GM12878 (cell line): ENCODE data around the gene TSPYL2. TPM values are rescaled to one million over a fixed set of nuclear protein-coding genes. Genes with fewer than 3 reads are reported as not detected.

Experiments used
- BRCA1 ChIP-seq: IDR thresholded peaks from 2 replicates; pipeline ENCODE4 v1.6.1; 2011; ENCODE audit warnings: low read depth, low read length, improper control_type of control experiment
- CBFB ChIP-seq: IDR thresholded peaks from 2 replicates; pipeline ENCODE4 v1.6.1; 2016; ENCODE audit warnings: antibody characterized with exemption, low read depth
- CBX5 ChIP-seq: sonication (generic); IDR thresholded peaks from 2 replicates; pipeline ENCODE4 v1.6.1; 2016; ENCODE audit warnings: low read depth, moderate library complexity, mild to moderate bottlenecking, inconsistent platforms
- CEBPB ChIP-seq, 2 experiments: fragments of 150-350 bp in 1 of 2; IDR thresholded peaks; 2 replicates each; pipeline ENCODE4 v1.6.1; 2012 to 2014; ENCODE audit warnings: low read depth in 2 of 2, low read length in 2 of 2, borderline replicate concordance in 1 of 2, inconsistent platforms in 1 of 2
- CHD2 ChIP-seq: IDR thresholded peaks from 2 replicates; pipeline ENCODE4 v1.6.1; 2011; ENCODE audit warnings: low read depth, low read length, improper control_type of control experiment, borderline replicate concordance
- ELK1 ChIP-seq: IDR thresholded peaks from 2 replicates; pipeline ENCODE4 v1.6.1; 2012; ENCODE audit warnings: low read depth, low read length, improper control_type of control experiment
- KLF5 ChIP-seq: fragments of 450-650 bp; IDR thresholded peaks from 2 replicates; pipeline ENCODE4 v1.6.1; 2014; ENCODE audit warnings: mild to moderate bottlenecking; ENCODE audit not compliant: partially characterized antibody
- MYC ChIP-seq: IDR thresholded peaks from 2 replicates; pipeline ENCODE4 v1.6.1; 2011; ENCODE audit warnings: mild to moderate bottlenecking, low read length, moderate library complexity, inconsistent platforms; ENCODE audit not compliant: insufficient read depth, insufficient replicate concordance, insufficient read length, severe bottlenecking
- POLR2AphosphoS2 ChIP-seq: IDR thresholded peaks from 2 replicates; pipeline ENCODE4 v1.6.1; 2011; ENCODE audit warnings: low read depth, mild to moderate bottlenecking, low read length, improper control_type of control experiment, moderate library complexity
- RELB ChIP-seq: fragments of 450-650 bp; IDR thresholded peaks from 2 replicates; pipeline ENCODE4 v1.6.1; 2017; ENCODE audit warnings: low read depth, mild to moderate bottlenecking, moderate library complexity
- SRF ChIP-seq, 2 experiments: IDR thresholded peaks; 2 replicates each; pipeline ENCODE4 v1.6.1; 2011; ENCODE audit warnings: low read depth in 2 of 2, low read length in 2 of 2, mild to moderate bottlenecking in 1 of 2, moderate library complexity in 1 of 2
- TARDBP ChIP-seq: IDR thresholded peaks from 2 replicates; pipeline ENCODE4 v1.6.1; 2016; ENCODE audit warnings: borderline replicate concordance
- polyA plus RNA-seq, 11 experiments: library from polyadenylated mRNA; depleted of rRNA in 4 of 11; unstranded in 6 of 11; stranded (reverse) in 5 of 11; fragments of >200 nt; fragmentation: Nextera tagmentation in 4 of 11; fragmentation: Illumina TruSeq in 1 of 11; extraction: Ambion mirVana in 4 of 11; extraction: Trizol in 1 of 11; gene quantifications; 1 replicate in 1 of 11; 2 replicates in 10 of 11; pipeline versions ENCODE4 v1.2.1 to v1.2.3, GENCODE V29; 2011 to 2016; ENCODE audit warnings: inconsistent platforms in 2 of 11, missing spikeins in 2 of 11, low read depth in 1 of 11
- total RNA-seq, 4 experiments: library from RNA; depleted of rRNA in 3 of 4; stranded (reverse); fragments of >200 nt in 3 of 4; fragmentation: Illumina TruSeq in 1 of 4; extraction: Trizol in 1 of 4; gene quantifications; 2 replicates each; pipeline versions ENCODE4 v1.2.1 to v1.2.3, GENCODE V29; 2013 to 2021
- TF ChIP-seq, protein P1 (sequence below): fragments of 450-650 bp; IDR thresholded peaks from 2 replicates; pipeline ENCODE4 v1.6.1; 2017; ENCODE audit warnings: mild to moderate bottlenecking, moderate library complexity
- TF ChIP-seq, protein P2 (sequence below): IDR thresholded peaks from 2 replicates; pipeline ENCODE4 v1.6.1; 2012; ENCODE audit warnings: low read length, inconsistent platforms
- TF ChIP-seq, protein P3 (sequence below): IDR thresholded peaks from 2 replicates; pipeline ENCODE4 v1.6.1; 2011; ENCODE audit warnings: low read depth, mild to moderate bottlenecking, low read length, moderate library complexity, borderline replicate concordance; ENCODE audit errors: extremely low read depth

Gene TSPYL2
- total and polyA plus RNA-seq, 10 of the 15 experiments (the other 5 are each of a cell fraction or from before 2014, with no cell fraction given) = 0.53 to 24.6 (median 14.5) TPM

GRCh38 chrX:53071604-53072417 is 10.4 kb upstream of the TSPYL2 start (continued):
- TF ChIP-seq, protein P1, sequence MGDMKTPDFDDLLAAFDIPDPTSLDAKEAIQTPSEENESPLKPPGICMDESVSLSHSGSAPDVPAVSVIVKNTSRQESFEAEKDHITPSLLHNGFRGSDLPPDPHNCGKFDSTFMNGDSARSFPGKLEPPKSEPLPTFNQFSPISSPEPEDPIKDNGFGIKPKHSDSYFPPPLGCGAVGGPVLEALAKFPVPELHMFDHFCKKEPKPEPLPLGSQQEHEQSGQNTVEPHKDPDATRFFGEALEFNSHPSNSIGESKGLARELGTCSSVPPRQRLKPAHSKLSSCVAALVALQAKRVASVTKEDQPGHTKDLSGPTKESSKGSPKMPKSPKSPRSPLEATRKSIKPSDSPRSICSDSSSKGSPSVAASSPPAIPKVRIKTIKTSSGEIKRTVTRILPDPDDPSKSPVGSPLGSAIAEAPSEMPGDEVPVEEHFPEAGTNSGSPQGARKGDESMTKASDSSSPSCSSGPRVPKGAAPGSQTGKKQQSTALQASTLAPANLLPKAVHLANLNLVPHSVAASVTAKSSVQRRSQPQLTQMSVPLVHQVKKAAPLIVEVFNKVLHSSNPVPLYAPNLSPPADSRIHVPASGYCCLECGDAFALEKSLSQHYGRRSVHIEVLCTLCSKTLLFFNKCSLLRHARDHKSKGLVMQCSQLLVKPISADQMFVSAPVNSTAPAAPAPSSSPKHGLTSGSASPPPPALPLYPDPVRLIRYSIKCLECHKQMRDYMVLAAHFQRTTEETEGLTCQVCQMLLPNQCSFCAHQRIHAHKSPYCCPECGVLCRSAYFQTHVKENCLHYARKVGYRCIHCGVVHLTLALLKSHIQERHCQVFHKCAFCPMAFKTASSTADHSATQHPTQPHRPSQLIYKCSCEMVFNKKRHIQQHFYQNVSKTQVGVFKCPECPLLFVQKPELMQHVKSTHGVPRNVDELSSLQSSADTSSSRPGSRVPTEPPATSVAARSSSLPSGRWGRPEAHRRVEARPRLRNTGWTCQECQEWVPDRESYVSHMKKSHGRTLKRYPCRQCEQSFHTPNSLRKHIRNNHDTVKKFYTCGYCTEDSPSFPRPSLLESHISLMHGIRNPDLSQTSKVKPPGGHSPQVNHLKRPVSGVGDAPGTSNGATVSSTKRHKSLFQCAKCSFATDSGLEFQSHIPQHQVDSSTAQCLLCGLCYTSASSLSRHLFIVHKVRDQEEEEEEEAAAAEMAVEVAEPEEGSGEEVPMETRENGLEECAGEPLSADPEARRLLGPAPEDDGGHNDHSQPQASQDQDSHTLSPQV = no peak
- TF ChIP-seq SRF (IDR thresholded peaks at IDR 0.05; ENCODE audit: low read depth in 2 of 2, low read length in 2 of 2) (no peak), ELK1 (no peak), CBX5 (no peak), CEBPB (IDR thresholded peaks at IDR 0.05; ENCODE audit: borderline replicate concordance in 1 of 2, low read depth in 2 of 2, low read length in 2 of 2) (no peak), CBFB (no peak), TARDBP (no peak), RELB (no peak), CHD2 (0 out of 2 replicates have a peak, but pooled peaks have one; percentile 15), BRCA1 (no peak), MYC (peak; percentile 92), POLR2AphosphoS2 (no peak), KLF5 (no peak)
- TF ChIP-seq, protein P2, sequence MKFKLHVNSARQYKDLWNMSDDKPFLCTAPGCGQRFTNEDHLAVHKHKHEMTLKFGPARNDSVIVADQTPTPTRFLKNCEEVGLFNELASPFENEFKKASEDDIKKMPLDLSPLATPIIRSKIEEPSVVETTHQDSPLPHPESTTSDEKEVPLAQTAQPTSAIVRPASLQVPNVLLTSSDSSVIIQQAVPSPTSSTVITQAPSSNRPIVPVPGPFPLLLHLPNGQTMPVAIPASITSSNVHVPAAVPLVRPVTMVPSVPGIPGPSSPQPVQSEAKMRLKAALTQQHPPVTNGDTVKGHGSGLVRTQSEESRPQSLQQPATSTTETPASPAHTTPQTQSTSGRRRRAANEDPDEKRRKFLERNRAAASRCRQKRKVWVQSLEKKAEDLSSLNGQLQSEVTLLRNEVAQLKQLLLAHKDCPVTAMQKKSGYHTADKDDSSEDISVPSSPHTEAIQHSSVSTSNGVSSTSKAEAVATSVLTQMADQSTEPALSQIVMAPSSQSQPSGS = no peak
- TF ChIP-seq, protein P3, sequence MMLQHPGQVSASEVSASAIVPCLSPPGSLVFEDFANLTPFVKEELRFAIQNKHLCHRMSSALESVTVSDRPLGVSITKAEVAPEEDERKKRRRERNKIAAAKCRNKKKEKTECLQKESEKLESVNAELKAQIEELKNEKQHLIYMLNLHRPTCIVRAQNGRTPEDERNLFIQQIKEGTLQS = no peak
